Embryonic facial prominence (tissue), 1 donor: ENCODE results near the gene ACTG1.

Source experiments
- DNase-seq: peaks from one replicate; pipeline ENCODE4 v3.0.0-alpha.2; 2016; ENCODE audit errors: extremely low spot score

ACTG1 gene

GRCh38 chr17:81481815-81482505 is 30.6 kb downstream of the ACTG1 start:
- DNase-seq, result no peak

GRCh38 chr17:81481073-81481799 is 31.4 kb downstream of the ACTG1 start:
- DNase-seq, result peak; percentile 72

DNA sequence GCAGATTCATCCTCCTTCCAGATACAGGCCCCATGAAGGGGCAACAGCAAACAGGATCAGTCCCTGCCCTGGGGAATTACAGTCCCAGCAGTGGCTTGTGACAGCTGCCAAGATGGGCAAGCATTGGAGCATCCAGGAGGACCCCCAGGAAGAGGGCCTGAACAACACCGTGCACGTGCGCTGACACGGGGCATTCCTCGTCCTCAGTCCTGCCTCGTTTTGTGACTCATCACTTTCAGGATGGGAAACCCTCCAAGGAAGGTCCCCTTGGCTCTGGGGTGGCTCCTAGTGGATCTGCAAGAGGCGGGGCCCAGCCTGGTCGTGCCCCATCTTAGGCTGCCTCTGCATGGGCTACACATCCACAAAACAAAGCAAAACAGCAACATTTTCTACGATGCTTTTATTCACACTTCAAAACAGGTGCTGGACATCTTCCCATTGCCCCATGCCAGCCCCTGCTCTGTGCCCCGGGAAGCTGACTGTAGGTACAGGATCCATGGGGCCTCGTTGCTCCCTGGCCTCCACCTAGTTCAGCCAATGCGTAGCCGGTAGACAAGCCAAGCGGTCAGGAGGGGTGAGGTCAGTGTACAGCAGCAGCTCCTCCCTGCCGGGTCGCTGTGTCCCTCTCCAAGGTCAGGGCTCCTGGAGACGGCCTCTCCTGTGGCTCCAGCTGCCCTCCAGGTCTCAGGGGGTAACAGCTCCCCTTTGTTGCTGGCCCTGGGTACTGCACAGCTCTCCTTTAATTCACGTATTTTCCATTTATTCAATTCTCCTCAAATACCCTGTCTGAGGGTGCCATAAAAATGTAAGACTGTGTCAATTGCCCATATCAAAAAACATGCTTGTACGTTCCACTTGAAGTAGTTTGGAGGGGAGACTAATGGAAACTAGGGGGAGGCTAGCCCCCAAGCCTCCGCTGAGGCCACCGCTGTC is 32.2 kb downstream of the ACTG1 start:
- no peak for DNase-seq

DNA sequence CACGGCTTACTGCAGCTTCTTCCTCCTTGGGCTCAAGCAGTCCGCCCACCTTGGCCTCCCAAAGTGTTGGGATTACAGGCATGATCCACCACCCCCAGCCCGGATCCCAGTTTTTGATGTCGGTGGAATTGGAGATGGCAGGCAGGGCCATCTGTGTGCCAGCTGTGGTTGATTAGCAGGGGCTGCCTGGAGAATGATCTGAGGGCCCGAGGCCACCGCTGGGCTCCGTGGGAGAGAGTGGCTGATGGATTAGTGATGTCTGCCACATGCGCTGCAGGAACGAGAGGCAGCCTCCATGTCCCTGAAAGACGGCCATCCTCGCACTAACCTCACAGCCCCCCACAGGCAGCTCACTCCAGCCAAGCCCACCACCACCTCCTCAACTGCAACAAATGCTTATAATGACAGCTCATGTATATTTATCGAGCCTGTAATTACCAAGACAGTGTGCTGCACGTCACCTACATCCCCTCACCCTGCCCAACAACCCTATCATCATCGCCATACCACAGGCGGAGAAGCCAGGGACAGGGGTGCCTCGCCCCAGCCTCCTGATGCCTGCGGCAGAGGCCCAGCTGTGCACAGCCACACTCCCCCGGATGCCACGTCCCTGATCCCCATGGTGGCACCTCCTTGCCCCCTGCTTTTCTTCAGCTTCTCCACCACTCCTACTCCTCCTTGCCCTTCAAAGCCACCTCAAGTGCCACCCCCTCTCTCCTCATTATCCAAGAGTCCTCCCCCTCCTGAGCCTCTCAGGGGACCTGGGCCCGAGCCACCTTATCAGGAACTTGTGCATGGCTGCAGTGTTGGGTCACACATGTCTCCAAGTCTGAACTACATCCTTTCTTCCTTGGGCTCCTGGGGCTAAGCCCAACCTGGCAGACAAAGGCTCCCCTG is 33.2 kb downstream of the ACTG1 start:
- DNase-seq, result no peak

- no peak for DNase-seq
Measured at GRCh38 chr17:81478119-81478518, 34.5 kb downstream of the ACTG1 start.

GRCh38 chr17:81477173-81477572 is 35.4 kb downstream of the ACTG1 start:
- no peak for DNase-seq

GRCh38 chr17:81476635-81477034 is 36.0 kb downstream of the ACTG1 start:
- no peak for DNase-seq

DNA sequence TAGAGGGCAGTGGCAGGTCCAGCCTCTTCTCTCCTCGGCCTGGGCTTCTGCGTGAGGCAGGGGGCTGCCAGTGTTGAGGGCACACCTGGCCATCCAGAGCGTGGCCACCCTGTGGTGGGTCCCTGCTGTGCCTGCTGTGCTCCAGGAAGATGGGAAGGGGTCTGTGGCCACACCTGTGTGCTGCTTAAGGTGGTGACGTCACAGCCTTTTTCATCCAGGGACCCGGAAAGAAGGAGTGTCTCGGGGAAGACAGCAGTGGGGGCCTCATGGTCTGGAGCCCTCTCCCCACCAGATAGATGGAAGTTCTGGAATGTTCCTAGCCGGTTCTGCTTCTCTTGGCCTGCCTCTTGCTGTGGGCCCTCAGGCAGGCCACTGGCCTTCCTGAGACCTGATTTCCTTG is 36.5 kb downstream of the ACTG1 start:
- no peak for DNase-seq

DNA sequence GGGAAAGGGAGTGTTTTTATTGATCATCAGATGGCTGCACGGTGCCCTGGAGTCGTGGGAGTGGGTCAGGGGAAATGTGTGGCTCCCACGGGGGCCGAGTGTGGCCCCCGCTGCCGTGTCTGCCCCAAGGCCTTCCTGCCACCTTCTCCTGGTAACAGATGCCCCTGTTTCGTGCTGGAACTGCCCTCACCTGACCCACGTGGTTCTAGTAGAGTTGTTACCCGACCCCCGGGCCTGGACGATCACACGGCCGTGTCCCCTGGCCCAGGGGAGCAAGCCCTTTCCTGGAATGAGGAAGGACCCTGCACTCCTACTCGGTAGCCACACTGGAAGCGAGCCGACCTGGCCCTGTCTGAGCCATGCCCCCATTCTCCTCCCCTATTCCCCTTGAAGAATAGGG is 37.6 kb downstream of the ACTG1 start:
- DNase-seq, result no peak

- no peak for DNase-seq
Measured at GRCh38 chr17:81473019-81473418, 39.6 kb downstream of the ACTG1 start.

GRCh38 chr17:81471818-81472456 is 40.7 kb downstream of the ACTG1 start:
- DNase-seq, result peak; percentile 89

GRCh38 chr17:81470944-81471817 is 41.4 kb downstream of the ACTG1 start:
- DNase-seq, result peak; percentile 54

- DNase-seq, result no peak
Measured at GRCh38 chr17:81470270-81470943, 42.2 kb downstream of the ACTG1 start.

DNA sequence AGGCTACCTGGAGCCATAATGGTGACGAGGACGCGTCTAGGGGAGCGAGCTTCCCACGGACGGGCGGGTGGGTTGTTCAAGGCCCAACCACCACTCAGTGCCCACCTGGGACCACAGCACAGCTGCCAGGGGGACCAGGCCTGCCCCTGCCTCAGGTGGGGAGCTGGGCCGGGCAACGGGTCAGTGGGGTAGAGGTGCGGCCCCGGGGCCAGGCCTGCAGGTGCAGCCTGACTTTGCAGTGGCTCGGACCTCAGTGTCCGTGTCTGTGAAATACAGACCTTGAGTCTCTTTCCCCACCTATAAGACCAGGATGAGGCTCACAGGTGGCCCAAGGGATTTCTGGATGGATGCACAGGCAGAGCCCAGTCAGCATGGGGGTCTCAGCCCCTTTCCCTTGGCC is 43.3 kb downstream of the ACTG1 start:
- no peak for DNase-seq

DNA sequence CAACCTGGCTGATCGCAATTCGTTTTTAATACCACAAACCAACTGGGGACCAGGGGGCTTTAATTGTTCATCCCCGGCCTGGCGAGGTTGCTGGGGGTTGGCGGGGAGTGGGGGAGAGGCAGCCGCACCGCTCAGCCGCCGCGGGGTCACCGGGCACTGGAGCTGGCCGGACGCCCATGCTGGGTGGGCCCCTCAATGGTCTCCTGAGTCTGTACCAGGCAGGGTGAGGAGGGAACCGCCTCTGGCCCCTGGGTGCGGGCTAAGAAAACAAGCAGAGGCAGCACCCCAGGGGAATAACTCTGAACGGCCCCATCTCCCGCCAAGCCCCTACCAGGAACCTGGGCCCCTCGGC is 43.9 kb downstream of the ACTG1 start:
- no peak for DNase-seq

- no peak for DNase-seq
Measured at GRCh38 chr17:81468111-81468769, 44.4 kb downstream of the ACTG1 start.

GRCh38 chr17:81466564-81467472 is 45.8 kb downstream of the ACTG1 start:
- no peak for DNase-seq

DNA sequence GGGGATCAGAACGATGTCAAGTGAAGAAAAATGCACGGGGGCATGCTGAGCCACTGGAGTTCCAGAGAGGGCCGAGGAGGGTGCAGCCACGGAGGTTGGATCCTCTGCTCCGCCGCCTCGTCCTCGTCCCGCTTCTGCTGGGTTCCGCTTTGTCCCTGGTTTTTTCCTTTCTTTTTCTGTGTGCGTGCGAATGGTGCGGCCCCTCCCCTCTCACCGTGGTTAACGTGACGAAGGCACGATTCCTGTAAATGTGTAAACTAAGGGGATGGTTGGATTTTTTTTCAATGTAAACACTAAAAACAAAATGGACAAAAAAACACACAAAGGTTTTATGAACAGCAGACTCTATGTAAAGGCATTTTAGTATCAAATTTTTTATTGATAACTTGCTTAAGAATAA is 46.7 kb downstream of the ACTG1 start:
- DNase-seq, result no peak
